SK-N-SH treated with all-trans-retinoic acid at 6 μM for 48 hours (cell line): ENCODE results near the gene RASGEF1B.

ENCODE experiments used
- ATAC-seq: fragments of 200-7000 bp; cut with Tn5 transposase; 3 replicates; pipeline ENCODE4 v1.9.1; 2020; ENCODE audit warnings: mild to moderate bottlenecking, moderate library complexity
- ARNTL ChIP-seq: fragments of 450-650 bp; formaldehyde crosslinking; IDR thresholded peaks from 2 replicates; pipeline ENCODE4 v1.5.0; 2020; ENCODE audit warnings: low read depth, mild to moderate bottlenecking, moderate library complexity, borderline replicate concordance
- CSDC2 ChIP-seq: fragments of 250-450 bp; sonication (Bioruptor Pico); IDR thresholded peaks from 2 replicates; pipeline ENCODE4 v1.5.0; 2020; ENCODE audit warnings: mild to moderate bottlenecking, moderate library complexity
- ESRRG ChIP-seq: fragments of 250-450 bp; sonication (Bioruptor Pico); IDR thresholded peaks from 2 replicates; pipeline ENCODE4 v1.6.1; 2021; ENCODE audit warnings: mild to moderate bottlenecking
- GLIS3 ChIP-seq: fragments of 250-450 bp; sonication (Bioruptor Pico); IDR thresholded peaks from 2 replicates; pipeline ENCODE4 v1.5.0; 2020; ENCODE audit warnings: mild to moderate bottlenecking, moderate library complexity
- ISL1 ChIP-seq: fragments of 250-450 bp; sonication (Bioruptor Pico); IDR thresholded peaks from 2 replicates; pipeline ENCODE4 v2.1.2; 2022; ENCODE audit warnings: mild to moderate bottlenecking, moderate library complexity
- OSR1 ChIP-seq: fragments of 250-450 bp; sonication (Bioruptor Pico); IDR thresholded peaks from 2 replicates; pipeline ENCODE4 v1.8.0; 2022; ENCODE audit warnings: moderate library complexity, mild to moderate bottlenecking, inconsistent platforms
- PPARA ChIP-seq: fragments of 250-450 bp; sonication (Bioruptor Pico); IDR thresholded peaks from 2 replicates; pipeline ENCODE4 v1.5.0; 2020; ENCODE audit warnings: mild to moderate bottlenecking, borderline replicate concordance
- RARB ChIP-seq: fragments of 250-450 bp; sonication (Bioruptor Pico); IDR thresholded peaks from 2 replicates; pipeline ENCODE4 v1.8.0; 2021; ENCODE audit warnings: mild to moderate bottlenecking, moderate library complexity
- SNAI2 ChIP-seq: fragments of 250-450 bp; sonication (Bioruptor Pico); IDR thresholded peaks from 2 replicates; pipeline ENCODE4 v1.5.0; 2020; ENCODE audit warnings: mild to moderate bottlenecking, moderate library complexity
- TOX ChIP-seq: fragments of 250-450 bp; sonication (Bioruptor Pico); IDR thresholded peaks from 2 replicates; pipeline ENCODE4 v1.8.0; 2021; ENCODE audit warnings: mild to moderate bottlenecking, moderate library complexity, borderline replicate concordance
- ZC3H10 ChIP-seq: fragments of 250-450 bp; sonication (Bioruptor Pico); IDR thresholded peaks from 2 replicates; pipeline ENCODE4 v1.5.1; 2021; ENCODE audit warnings: mild to moderate bottlenecking, moderate library complexity
- ZFP3 ChIP-seq: fragments of 250-450 bp; sonication (Bioruptor Pico); IDR thresholded peaks from 2 replicates; pipeline ENCODE4 v1.5.0; 2020; ENCODE audit warnings: mild to moderate bottlenecking, moderate library complexity
- ZNF565 ChIP-seq: fragments of 450-650 bp; formaldehyde crosslinking; conservative IDR thresholded peaks from 2 replicates; pipeline ENCODE4 v1.5.0; 2020; ENCODE audit warnings: low read depth, mild to moderate bottlenecking, moderate library complexity
- ZNF70 ChIP-seq: fragments of 450-650 bp; formaldehyde crosslinking; IDR thresholded peaks from 2 replicates; pipeline ENCODE4 v1.5.0; 2020; ENCODE audit warnings: mild to moderate bottlenecking, moderate library complexity
- ZNF8 ChIP-seq: fragments of 450-650 bp; formaldehyde crosslinking; IDR thresholded peaks from 2 replicates; pipeline ENCODE4 v1.5.0; 2020; ENCODE audit warnings: mild to moderate bottlenecking, moderate library complexity
- TF ChIP-seq, protein P1 (sequence below): fragments of 250-450 bp; sonication (Bioruptor Pico); IDR thresholded peaks from 2 replicates; pipeline ENCODE4 v1.5.0; 2020; ENCODE audit warnings: mild to moderate bottlenecking, moderate library complexity
- TF ChIP-seq, protein P2 (sequence below): fragments of 250-450 bp; sonication (Bioruptor Pico); IDR thresholded peaks from 2 replicates; pipeline ENCODE4 v1.5.1; 2020; ENCODE audit warnings: low read depth, mild to moderate bottlenecking, moderate library complexity
- TF ChIP-seq, protein P3 (sequence below): fragments of 250-450 bp; sonication (Bioruptor Pico); IDR thresholded peaks from 2 replicates; pipeline ENCODE4 v1.8.0; 2021; ENCODE audit warnings: low read depth, mild to moderate bottlenecking, moderate library complexity, borderline replicate concordance
- TF ChIP-seq, protein P4 (sequence below): fragments of 250-450 bp; sonication (Bioruptor Pico); IDR thresholded peaks from 2 replicates; pipeline ENCODE4 v1.5.1; 2021; ENCODE audit warnings: mild to moderate bottlenecking, moderate library complexity
- TF ChIP-seq, protein P5 (sequence below): fragments of 250-450 bp; sonication (Bioruptor Pico); IDR thresholded peaks from 2 replicates; pipeline ENCODE4 v1.8.0; 2020; ENCODE audit warnings: mild to moderate bottlenecking, moderate library complexity, borderline replicate concordance

The RASGEF1B gene

DNA sequence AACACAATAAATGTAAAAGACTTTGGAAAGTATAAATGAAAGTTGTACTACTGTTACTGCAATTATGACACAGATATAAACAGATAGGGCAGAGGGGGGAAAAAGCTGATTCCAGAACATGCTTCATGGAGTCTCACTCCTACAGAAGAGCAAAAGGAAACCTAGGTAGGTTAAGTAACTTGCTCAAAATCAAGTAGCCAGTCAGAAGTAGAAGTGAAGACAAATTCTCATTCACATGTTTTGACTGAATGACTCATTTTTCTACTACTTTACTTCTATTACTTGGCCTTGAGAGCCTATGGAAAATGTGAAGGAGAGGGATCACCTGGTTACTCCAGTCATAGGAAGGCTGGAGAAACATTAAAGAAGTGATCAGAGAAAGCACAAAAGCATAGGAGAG is 23.6 kb upstream of the RASGEF1B start:
- ATAC-seq = no peak
- TF ChIP-seq, protein P1, sequence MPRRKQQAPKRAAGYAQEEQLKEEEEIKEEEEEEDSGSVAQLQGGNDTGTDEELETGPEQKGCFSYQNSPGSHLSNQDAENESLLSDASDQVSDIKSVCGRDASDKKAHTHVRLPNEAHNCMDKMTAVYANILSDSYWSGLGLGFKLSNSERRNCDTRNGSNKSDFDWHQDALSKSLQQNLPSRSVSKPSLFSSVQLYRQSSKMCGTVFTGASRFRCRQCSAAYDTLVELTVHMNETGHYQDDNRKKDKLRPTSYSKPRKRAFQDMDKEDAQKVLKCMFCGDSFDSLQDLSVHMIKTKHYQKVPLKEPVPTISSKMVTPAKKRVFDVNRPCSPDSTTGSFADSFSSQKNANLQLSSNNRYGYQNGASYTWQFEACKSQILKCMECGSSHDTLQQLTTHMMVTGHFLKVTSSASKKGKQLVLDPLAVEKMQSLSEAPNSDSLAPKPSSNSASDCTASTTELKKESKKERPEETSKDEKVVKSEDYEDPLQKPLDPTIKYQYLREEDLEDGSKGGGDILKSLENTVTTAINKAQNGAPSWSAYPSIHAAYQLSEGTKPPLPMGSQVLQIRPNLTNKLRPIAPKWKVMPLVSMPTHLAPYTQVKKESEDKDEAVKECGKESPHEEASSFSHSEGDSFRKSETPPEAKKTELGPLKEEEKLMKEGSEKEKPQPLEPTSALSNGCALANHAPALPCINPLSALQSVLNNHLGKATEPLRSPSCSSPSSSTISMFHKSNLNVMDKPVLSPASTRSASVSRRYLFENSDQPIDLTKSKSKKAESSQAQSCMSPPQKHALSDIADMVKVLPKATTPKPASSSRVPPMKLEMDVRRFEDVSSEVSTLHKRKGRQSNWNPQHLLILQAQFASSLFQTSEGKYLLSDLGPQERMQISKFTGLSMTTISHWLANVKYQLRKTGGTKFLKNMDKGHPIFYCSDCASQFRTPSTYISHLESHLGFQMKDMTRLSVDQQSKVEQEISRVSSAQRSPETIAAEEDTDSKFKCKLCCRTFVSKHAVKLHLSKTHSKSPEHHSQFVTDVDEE (CRISPR knock-in tag) = no peak
- TF ChIP-seq ISL1 (CRISPR knock-in tag) = no peak
- TF ChIP-seq PPARA (CRISPR knock-in tag) = no peak
- TF ChIP-seq ZFP3 = no peak
- TF ChIP-seq OSR1 = no peak
- TF ChIP-seq ZNF70 = no peak
- TF ChIP-seq GLIS3 (CRISPR knock-in tag) = no peak
- TF ChIP-seq ZC3H10 (CRISPR knock-in tag) = no peak
- TF ChIP-seq CSDC2 (CRISPR knock-in tag) = no peak
- TF ChIP-seq, protein P2, sequence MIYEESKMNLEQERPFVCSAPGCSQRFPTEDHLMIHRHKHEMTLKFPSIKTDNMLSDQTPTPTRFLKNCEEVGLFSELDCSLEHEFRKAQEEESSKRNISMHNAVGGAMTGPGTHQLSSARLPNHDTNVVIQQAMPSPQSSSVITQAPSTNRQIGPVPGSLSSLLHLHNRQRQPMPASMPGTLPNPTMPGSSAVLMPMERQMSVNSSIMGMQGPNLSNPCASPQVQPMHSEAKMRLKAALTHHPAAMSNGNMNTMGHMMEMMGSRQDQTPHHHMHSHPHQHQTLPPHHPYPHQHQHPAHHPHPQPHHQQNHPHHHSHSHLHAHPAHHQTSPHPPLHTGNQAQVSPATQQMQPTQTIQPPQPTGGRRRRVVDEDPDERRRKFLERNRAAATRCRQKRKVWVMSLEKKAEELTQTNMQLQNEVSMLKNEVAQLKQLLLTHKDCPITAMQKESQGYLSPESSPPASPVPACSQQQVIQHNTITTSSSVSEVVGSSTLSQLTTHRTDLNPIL (CRISPR knock-in tag) = no peak
- TF ChIP-seq SNAI2 (CRISPR knock-in tag) = no peak
- no peak for TF ChIP-seq TOX
- no peak for TF ChIP-seq ZNF8 (CRISPR knock-in tag)
- TF ChIP-seq, protein P3, sequence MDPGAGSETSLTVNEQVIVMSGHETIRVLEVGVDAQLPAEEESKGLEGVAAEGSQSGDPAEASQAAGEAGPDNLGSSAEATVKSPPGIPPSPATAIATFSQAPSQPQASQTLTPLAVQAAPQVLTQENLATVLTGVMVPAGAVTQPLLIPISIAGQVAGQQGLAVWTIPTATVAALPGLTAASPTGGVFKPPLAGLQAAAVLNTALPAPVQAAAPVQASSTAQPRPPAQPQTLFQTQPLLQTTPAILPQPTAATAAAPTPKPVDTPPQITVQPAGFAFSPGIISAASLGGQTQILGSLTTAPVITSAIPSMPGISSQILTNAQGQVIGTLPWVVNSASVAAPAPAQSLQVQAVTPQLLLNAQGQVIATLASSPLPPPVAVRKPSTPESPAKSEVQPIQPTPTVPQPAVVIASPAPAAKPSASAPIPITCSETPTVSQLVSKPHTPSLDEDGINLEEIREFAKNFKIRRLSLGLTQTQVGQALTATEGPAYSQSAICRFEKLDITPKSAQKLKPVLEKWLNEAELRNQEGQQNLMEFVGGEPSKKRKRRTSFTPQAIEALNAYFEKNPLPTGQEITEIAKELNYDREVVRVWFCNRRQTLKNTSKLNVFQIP = no peak
- no peak for TF ChIP-seq RARB (CRISPR knock-in tag)
- TF ChIP-seq, protein P4, sequence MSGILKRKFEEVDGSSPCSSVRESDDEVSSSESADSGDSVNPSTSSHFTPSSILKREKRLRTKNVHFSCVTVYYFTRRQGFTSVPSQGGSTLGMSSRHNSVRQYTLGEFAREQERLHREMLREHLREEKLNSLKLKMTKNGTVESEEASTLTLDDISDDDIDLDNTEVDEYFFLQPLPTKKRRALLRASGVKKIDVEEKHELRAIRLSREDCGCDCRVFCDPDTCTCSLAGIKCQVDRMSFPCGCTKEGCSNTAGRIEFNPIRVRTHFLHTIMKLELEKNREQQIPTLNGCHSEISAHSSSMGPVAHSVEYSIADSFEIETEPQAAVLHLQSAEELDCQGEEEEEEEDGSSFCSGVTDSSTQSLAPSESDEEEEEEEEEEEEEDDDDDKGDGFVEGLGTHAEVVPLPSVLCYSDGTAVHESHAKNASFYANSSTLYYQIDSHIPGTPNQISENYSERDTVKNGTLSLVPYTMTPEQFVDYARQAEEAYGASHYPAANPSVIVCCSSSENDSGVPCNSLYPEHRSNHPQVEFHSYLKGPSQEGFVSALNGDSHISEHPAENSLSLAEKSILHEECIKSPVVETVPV (CRISPR knock-in tag) = no peak
- TF ChIP-seq, protein P5, sequence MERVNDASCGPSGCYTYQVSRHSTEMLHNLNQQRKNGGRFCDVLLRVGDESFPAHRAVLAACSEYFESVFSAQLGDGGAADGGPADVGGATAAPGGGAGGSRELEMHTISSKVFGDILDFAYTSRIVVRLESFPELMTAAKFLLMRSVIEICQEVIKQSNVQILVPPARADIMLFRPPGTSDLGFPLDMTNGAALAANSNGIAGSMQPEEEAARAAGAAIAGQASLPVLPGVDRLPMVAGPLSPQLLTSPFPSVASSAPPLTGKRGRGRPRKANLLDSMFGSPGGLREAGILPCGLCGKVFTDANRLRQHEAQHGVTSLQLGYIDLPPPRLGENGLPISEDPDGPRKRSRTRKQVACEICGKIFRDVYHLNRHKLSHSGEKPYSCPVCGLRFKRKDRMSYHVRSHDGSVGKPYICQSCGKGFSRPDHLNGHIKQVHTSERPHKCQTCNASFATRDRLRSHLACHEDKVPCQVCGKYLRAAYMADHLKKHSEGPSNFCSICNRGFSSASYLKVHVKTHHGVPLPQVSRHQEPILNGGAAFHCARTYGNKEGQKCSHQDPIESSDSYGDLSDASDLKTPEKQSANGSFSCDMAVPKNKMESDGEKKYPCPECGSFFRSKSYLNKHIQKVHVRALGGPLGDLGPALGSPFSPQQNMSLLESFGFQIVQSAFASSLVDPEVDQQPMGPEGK (CRISPR knock-in tag) = no peak
- no peak for TF ChIP-seq ESRRG (CRISPR knock-in tag)
- TF ChIP-seq ZNF565 (CRISPR knock-in tag) = no peak

DNA sequence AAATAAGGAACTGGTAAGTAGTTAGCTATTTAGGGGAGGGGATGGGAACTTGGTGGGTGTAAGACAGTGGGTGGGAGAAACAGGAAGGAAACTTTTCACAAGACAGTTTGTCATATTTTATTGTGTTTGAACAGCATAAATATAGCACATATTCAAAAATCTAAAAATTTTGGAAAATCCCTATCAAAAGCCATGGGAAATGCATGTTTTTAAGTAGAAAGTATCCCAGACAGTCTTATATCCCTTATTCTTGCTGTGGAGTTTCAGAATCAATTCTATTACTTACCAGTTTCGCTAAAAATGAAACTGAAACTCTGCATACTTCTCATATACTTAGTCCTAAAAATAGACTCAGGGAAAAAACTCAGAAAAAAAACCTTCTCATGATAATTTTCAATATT is 22.3 kb upstream of the RASGEF1B start:
- no peak for ATAC-seq
- TF ChIP-seq GLIS3 (CRISPR knock-in tag) (no peak), CSDC2 (CRISPR knock-in tag) (no peak)
- TF ChIP-seq, protein P5 (CRISPR knock-in tag) = no peak
- TF ChIP-seq, all 23 proteins: peak for 0

DNA sequence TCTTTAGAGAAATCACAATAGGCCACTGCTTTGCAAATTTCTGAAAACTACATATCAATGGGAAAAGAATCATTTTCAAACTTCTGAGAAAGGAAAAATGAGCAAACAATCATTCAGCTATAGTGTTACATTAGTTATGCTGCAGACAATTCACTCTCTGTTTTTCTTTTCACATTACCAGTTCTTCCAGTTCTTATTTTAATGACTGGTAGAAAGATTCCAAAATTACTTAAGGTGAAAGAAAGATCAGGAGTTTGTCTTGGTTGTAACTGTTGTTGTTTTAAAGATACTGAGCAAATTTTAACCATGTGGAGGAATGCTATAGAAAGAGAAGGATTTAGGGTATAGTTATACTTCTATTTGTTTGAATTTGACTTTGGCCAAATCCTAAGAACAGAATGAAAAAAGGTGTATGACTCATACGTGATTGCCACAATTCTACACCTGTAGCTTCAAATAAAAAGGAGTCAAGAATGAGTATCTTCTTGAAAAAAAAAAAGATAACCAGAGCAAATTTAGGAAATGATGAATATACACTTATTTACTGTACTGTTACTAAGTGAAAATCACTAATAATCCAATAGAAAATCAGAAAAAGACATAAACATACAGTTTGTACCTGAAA is 21.0 kb upstream of the RASGEF1B start:
- ATAC-seq = no peak
- no peak for TF ChIP-seq OSR1
- TF ChIP-seq, protein P3 = no peak
- TF ChIP-seq, protein P4 (CRISPR knock-in tag) = no peak
- TF ChIP-seq ZNF565 (CRISPR knock-in tag) = no peak
- TF ChIP-seq, protein P5 (CRISPR knock-in tag) = no peak
- TF ChIP-seq TOX = no peak
- TF ChIP-seq ARNTL (CRISPR knock-in tag) = no peak
- TF ChIP-seq, all 23 proteins: peak for 0
